T-helper 17 cell (primary cell): ENCODE data around the gene FAM43A. TPM values are rescaled to one million over a fixed set of nuclear protein-coding genes. Genes with fewer than 3 reads are reported as not detected.

Experiments used
- ATAC-seq: fragments of 150-1000 bp; cut with Tn5 transposase; 2 replicates; pipeline ENCODE4 v1.10.0; 2021; ENCODE audit warnings: mild to moderate bottlenecking, moderate library complexity
- DNase-seq, 3 donors: peaks; one replicate each; pipeline versions ENCODE4 v3.0.0 to v3.0.0-alpha.2; 2020 to 2021
- H3K9me3 ChIP-seq: one replicate; pipeline ENCODE4 v1.7.0; 2013; ENCODE audit warnings: low read length, mild to moderate bottlenecking; ENCODE audit not compliant: control insufficient read depth, poor library complexity, severe bottlenecking
- H3K27ac Mint-ChIP-seq: one replicate; pipeline ENCODE4 v1.8.0; 2022; ENCODE audit warnings: mild to moderate bottlenecking, moderate library complexity, mixed read lengths
- H3K27me3 Mint-ChIP-seq: one replicate; pipeline ENCODE4 v1.8.0; 2022; ENCODE audit warnings: mixed read lengths
- H3K36me3 Mint-ChIP-seq: one replicate; pipeline ENCODE4 v1.8.0; 2022; ENCODE audit warnings: low read depth, mixed read lengths
- H3K4me1 Mint-ChIP-seq: one replicate; pipeline ENCODE4 v1.8.0; 2022; ENCODE audit warnings: mild to moderate bottlenecking, mixed read lengths
- H3K4me3 Mint-ChIP-seq: one replicate; pipeline ENCODE4 v1.8.0; 2022; ENCODE audit warnings: mild to moderate bottlenecking, moderate library complexity, mixed read lengths
- total RNA-seq, 4 donors: library from RNA in 2 of 4; stranded (reverse) in 2 of 4; gene quantifications; one replicate each; pipeline ENCODE4 v1.2.3 and lab custom pipeline; 2022 to 2026

The FAM43A gene
- total RNA-seq, 2 donors from 2014 or later: 2.9 to 5.5 TPM

GRCh38 chr3:194683380-194683779 is 2.3 kb upstream of the FAM43A start:
- H3K36me3 Mint-ChIP-seq: no peaks in the 10 kb centered on the region
- DNase-seq (no peak), ATAC-seq (no peak)
- H3K9me3 ChIP-seq: no peaks in the 10 kb centered on the region
- no peak overlapping the region for H3K27ac Mint-ChIP-seq
- H3K4me3 Mint-ChIP-seq: no peak overlapping the region
- H3K4me1 Mint-ChIP-seq: peaks cover 26% of the 10 kb centered on the region
- peaks cover 8% of the 10 kb centered on the region for H3K27me3 Mint-ChIP-seq

GRCh38 chr3:194685065-194685717 is 492 bp upstream of the FAM43A start:
- DNase-seq: no peak
- Mint-ChIP-seq H3K4me1 (peaks cover 40% of the 10 kb centered on the region), H3K36me3 (no peaks in the 10 kb centered on the region), H3K4me3 (peak overlapping the region; percentile 95), H3K27ac (peak overlapping the region; percentile 65), H3K27me3 (peaks cover under 1% of the 10 kb centered on the region)
- no peaks in the 10 kb centered on the region for H3K9me3 ChIP-seq
- peak; percentile 22 for ATAC-seq

GRCh38 chr3:194686414-194686815 is 732 bp downstream of the FAM43A start:
- Mint-ChIP-seq H3K27ac (peak overlapping the region; percentile 54), H3K4me1 (peaks cover 40% of the 10 kb centered on the region)
- DNase-seq: no peak

GRCh38 chr3:194686816-194687637 is 1.3 kb downstream of the FAM43A start:
- DNase-seq (peak in 2 of 3 donors; percentile 21 to 27), ATAC-seq (peak; percentile 22)
- H3K9me3 ChIP-seq: no peaks in the 10 kb centered on the region
- H3K27ac Mint-ChIP-seq: peak overlapping the region; percentile 54
- no peaks in the 10 kb centered on the region for H3K36me3 Mint-ChIP-seq
- peaks cover 40% of the 10 kb centered on the region for H3K4me1 Mint-ChIP-seq
- peak overlapping the region; percentile 95 for H3K4me3 Mint-ChIP-seq
- H3K27me3 Mint-ChIP-seq: no peaks in the 10 kb centered on the region

More at GRCh38 chr3:194686414-194686815, 732 bp downstream of the FAM43A start:
- Mint-ChIP-seq H3K36me3 (no peaks in the 10 kb centered on the region), H3K27me3 (no peaks in the 10 kb centered on the region), H3K4me3 (peak overlapping the region; percentile 95)
- H3K9me3 ChIP-seq: no peaks in the 10 kb centered on the region
- no peak for ATAC-seq

GRCh38 chr3:194687638-194688199 is 2.0 kb downstream of the FAM43A start:
- DNase-seq (peak; percentile 63 to 64 (median 64)), ATAC-seq (peak; percentile 76)
- no peaks in the 10 kb centered on the region for H3K9me3 ChIP-seq
- Mint-ChIP-seq H3K27ac (peak overlapping the region; percentile 63), H3K4me3 (peak overlapping the region; percentile 95), H3K36me3 (no peaks in the 10 kb centered on the region), H3K27me3 (no peaks in the 10 kb centered on the region), H3K4me1 (peaks cover 36% of the 10 kb centered on the region)

- DNase-seq (no peak), ATAC-seq (peak; percentile 33)
- Mint-ChIP-seq H3K27ac (peak overlapping the region; percentile 63), H3K27me3 (no peaks in the 10 kb centered on the region), H3K4me1 (peaks cover 33% of the 10 kb centered on the region), H3K4me3 (peak overlapping the region; percentile 95), H3K36me3 (no peaks in the 10 kb centered on the region)
- no peaks in the 10 kb centered on the region for H3K9me3 ChIP-seq
These were observed 2.6 kb downstream of the FAM43A start for GRCh38 chr3:194688200-194688740.

GRCh38 chr3:194688946-194689345 is 3.3 kb downstream of the FAM43A start:
- ATAC-seq (no peak), DNase-seq (no peak)
- peak overlapping the region; percentile 63 for H3K27ac Mint-ChIP-seq
- peaks cover 30% of the 10 kb centered on the region for H3K4me1 Mint-ChIP-seq
- H3K9me3 ChIP-seq: no peaks in the 10 kb centered on the region
- peak overlapping the region; percentile 95 for H3K4me3 Mint-ChIP-seq
- no peaks in the 10 kb centered on the region for H3K27me3 Mint-ChIP-seq
- no peaks in the 10 kb centered on the region for H3K36me3 Mint-ChIP-seq

GRCh38 chr3:194689493-194689944 is 3.8 kb downstream of the FAM43A start:
- ATAC-seq: no peak
- peaks cover 28% of the 10 kb centered on the region for H3K4me1 Mint-ChIP-seq
- no peaks in the 10 kb centered on the region for H3K9me3 ChIP-seq
- peak overlapping the region; percentile 63 for H3K27ac Mint-ChIP-seq
- DNase-seq: no peak
- peaks cover 6% of the 10 kb centered on the region for H3K27me3 Mint-ChIP-seq
- H3K36me3 Mint-ChIP-seq: no peaks in the 10 kb centered on the region
- peak overlapping the region; percentile 63 for H3K4me3 Mint-ChIP-seq

GRCh38 chr3:194690501-194691372 is 5.1 kb downstream of the FAM43A start:
- ATAC-seq (no peak), DNase-seq (no peak)
- no peaks in the 10 kb centered on the region for H3K9me3 ChIP-seq
- Mint-ChIP-seq H3K27me3 (peaks cover 9% of the 10 kb centered on the region), H3K27ac (peak overlapping the region; percentile 47), H3K4me3 (no peak overlapping the region), H3K4me1 (peaks cover 20% of the 10 kb centered on the region), H3K36me3 (no peaks in the 10 kb centered on the region)

- H3K9me3 ChIP-seq: no peaks in the 10 kb centered on the region
- Mint-ChIP-seq H3K4me1 (peaks cover 19% of the 10 kb centered on the region), H3K4me3 (no peak overlapping the region), H3K27ac (peak overlapping the region; percentile 47), H3K27me3 (peaks cover 18% of the 10 kb centered on the region), H3K36me3 (no peaks in the 10 kb centered on the region)
- ATAC-seq: no peak
- no peak for DNase-seq
These were observed 6.0 kb downstream of the FAM43A start for GRCh38 chr3:194691481-194692283.

- no peak for ATAC-seq
- no peak overlapping the region for H3K27ac Mint-ChIP-seq
- H3K9me3 ChIP-seq: no peaks in the 10 kb centered on the region
- peaks cover 33% of the 10 kb centered on the region for H3K27me3 Mint-ChIP-seq
- no peaks in the 10 kb centered on the region for H3K36me3 Mint-ChIP-seq
- H3K4me3 Mint-ChIP-seq: no peak overlapping the region
- peaks cover 2% of the 10 kb centered on the region for H3K4me1 Mint-ChIP-seq
- no peak for DNase-seq
These were observed 11.0 kb downstream of the FAM43A start for GRCh38 chr3:194696702-194697101.

- no peaks in the 10 kb centered on the region for H3K4me1 Mint-ChIP-seq
- H3K27me3 Mint-ChIP-seq: peaks cover 12% of the 10 kb centered on the region
- no peaks in the 10 kb centered on the region for H3K36me3 Mint-ChIP-seq
- H3K9me3 ChIP-seq: no peaks in the 10 kb centered on the region
- H3K27ac Mint-ChIP-seq: no peak overlapping the region
- ATAC-seq (no peak), DNase-seq (no peak)
- no peak overlapping the region for H3K4me3 Mint-ChIP-seq
These were observed 16.9 kb downstream of the FAM43A start for GRCh38 chr3:194702545-194702944.
